HL-60 (cell line): ENCODE data around the gene CPB1.
"Not testable (repeated sequence)": the region's sequence is repeated elsewhere in the genome, so short reads cannot be mapped to it uniquely, and the experiment has no call there.

Experiments
- DNase-seq, 2 experiments: peaks; one replicate each; pipeline ENCODE4 v3.0.0-alpha.2; 2010 to 2020; ENCODE audit warnings: low read depth in 1 of 2, low spot score in 1 of 2
- H3K27ac ChIP-seq: fragments of 250-450 bp; sonication (Bioruptor Pico); replicated peaks from 2 replicates; pipeline ENCODE4 v1.5.1; 2020; ENCODE audit warnings: mild to moderate bottlenecking, moderate library complexity
- H3K27me3 ChIP-seq: fragments of 250-450 bp; sonication (Bioruptor Pico); 2 replicates; pipeline ENCODE4 v1.5.1; 2021; ENCODE audit warnings: mild to moderate bottlenecking, moderate library complexity; ENCODE audit not compliant: insufficient read depth, poor library complexity, severe bottlenecking
- H3K4me3 ChIP-seq: replicated peaks from 2 replicates; pipeline ENCODE4 v1.5.1; 2011; ENCODE audit warnings: mild to moderate bottlenecking, control low read depth, low read length; ENCODE audit not compliant: insufficient read depth
- CTCF ChIP-seq: IDR thresholded peaks from one replicate; pipeline ENCODE4 v1.5.1; 2011; ENCODE audit warnings: low read length, control low read depth, inconsistent platforms; ENCODE audit not compliant: insufficient read depth
- GABPA ChIP-seq: IDR thresholded peaks from 2 replicates; pipeline ENCODE4 v1.6.1; 2012; ENCODE audit warnings: low read depth
- POLR2AphosphoS5 ChIP-seq: IDR thresholded peaks from 2 replicates; pipeline ENCODE4 v1.6.1; 2012; ENCODE audit warnings: low read depth
- SPI1 ChIP-seq: IDR thresholded peaks from 2 replicates; pipeline ENCODE4 v1.6.1; 2012; ENCODE audit warnings: low read depth, mild to moderate bottlenecking, borderline replicate concordance
- long read RNA-seq: library from polyadenylated mRNA; unstranded; transcript quantifications from one replicate; pipeline ENCODE4 v2.0.0, GENCODE V29; 2020
- TF ChIP-seq, protein P1 (sequence below): IDR thresholded peaks from 2 replicates; pipeline ENCODE4 v1.6.1; 2012; ENCODE audit warnings: low read depth; ENCODE audit not compliant: insufficient replicate concordance

The CPB1 gene
- long read RNA-seq, result 0 reads

DNA sequence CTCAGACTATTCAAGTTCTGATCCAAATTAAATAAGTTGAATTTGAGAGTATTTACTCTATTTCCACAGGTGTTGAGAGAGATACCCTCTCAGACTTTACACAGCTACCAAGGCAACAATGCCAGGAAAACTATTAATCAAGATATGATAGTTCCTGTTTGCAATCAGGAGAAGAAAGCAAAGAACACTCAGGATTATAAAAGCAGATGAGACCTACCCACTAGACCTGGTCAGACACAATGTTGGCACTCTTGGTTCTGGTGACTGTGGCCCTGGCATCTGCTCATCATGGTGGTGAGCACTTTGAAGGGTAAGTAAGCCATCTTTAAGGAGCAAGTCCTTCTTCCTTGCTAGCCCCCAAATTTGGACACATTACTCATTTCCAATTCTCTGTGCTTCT, at the start of gene CPB1:
TSS of gene CPB1 (plus strand) at position 227 of the 400 bp plus-strand sequence. CDS start at position 240, 13 bp downstream.
- TF ChIP-seq GABPA (no peak), SPI1 (no peak), CTCF (no peak), POLR2AphosphoS5 (no peak)
- TF ChIP-seq, protein P1, sequence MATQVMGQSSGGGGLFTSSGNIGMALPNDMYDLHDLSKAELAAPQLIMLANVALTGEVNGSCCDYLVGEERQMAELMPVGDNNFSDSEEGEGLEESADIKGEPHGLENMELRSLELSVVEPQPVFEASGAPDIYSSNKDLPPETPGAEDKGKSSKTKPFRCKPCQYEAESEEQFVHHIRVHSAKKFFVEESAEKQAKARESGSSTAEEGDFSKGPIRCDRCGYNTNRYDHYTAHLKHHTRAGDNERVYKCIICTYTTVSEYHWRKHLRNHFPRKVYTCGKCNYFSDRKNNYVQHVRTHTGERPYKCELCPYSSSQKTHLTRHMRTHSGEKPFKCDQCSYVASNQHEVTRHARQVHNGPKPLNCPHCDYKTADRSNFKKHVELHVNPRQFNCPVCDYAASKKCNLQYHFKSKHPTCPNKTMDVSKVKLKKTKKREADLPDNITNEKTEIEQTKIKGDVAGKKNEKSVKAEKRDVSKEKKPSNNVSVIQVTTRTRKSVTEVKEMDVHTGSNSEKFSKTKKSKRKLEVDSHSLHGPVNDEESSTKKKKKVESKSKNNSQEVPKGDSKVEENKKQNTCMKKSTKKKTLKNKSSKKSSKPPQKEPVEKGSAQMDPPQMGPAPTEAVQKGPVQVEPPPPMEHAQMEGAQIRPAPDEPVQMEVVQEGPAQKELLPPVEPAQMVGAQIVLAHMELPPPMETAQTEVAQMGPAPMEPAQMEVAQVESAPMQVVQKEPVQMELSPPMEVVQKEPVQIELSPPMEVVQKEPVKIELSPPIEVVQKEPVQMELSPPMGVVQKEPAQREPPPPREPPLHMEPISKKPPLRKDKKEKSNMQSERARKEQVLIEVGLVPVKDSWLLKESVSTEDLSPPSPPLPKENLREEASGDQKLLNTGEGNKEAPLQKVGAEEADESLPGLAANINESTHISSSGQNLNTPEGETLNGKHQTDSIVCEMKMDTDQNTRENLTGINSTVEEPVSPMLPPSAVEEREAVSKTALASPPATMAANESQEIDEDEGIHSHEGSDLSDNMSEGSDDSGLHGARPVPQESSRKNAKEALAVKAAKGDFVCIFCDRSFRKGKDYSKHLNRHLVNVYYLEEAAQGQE, result no peak
- Histone ChIP-seq H3K4me3 (no peak within 1 kb of the TSS), H3K27me3 (no peaks in the 10 kb centered on the region), H3K27ac (no peak within 1 kb of the TSS)
- no peak for DNase-seq

- H3K4me3 ChIP-seq, result no peak overlapping the region
- H3K27ac ChIP-seq, result no peak overlapping the region
- no peak for TF ChIP-seq POLR2AphosphoS5
- no peak for TF ChIP-seq CTCF
- TF ChIP-seq, protein P1, result no peak
- no peak for TF ChIP-seq GABPA
- no peak for TF ChIP-seq SPI1
- no peak for DNase-seq
- no peaks in the 10 kb centered on the region for H3K27me3 ChIP-seq
Observed at GRCh38 chr3:148778926-148779325, 48.7 kb upstream of the CPB1 start.

GRCh38 chr3:148785026-148785425, 42.6 kb upstream of the CPB1 start:
- peak in 1 of 2 experiments; percentile 70 for DNase-seq

GRCh38 chr3:148786159-148786558, 41.5 kb upstream of the CPB1 start:
- H3K27me3 ChIP-seq, H3K27ac ChIP-seq, H3K4me3 ChIP-seq, DNase-seq: not testable (repeated sequence)

More at GRCh38 chr3:148785026-148785425, 42.6 kb upstream of the CPB1 start:
- H3K27ac ChIP-seq, result peak overlapping the region; percentile 47
- not testable (repeated sequence) for H3K4me3 ChIP-seq, H3K27me3 ChIP-seq

DNA sequence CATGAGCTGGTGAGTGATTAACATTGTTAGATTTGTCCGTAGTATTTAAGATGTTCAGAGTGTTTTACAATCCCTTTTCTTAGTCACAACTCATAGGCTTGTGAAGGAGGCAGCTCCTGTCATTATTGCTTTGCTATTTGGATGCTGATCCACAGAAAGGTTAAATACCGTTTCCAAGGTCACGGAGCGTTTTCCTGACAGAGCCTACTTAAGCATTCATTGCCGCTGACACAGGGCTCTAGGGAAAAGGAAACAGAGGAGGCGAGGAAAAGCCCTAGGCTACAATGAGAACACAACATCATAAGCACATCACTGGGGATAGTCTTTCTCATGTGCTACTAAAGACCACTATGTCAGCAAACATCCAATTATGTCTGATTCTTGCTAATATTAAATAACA, 38.5 kb upstream of the CPB1 start:
- Histone ChIP-seq H3K4me3 (no peak overlapping the region), H3K27ac (no peak overlapping the region), H3K27me3 (no peaks in the 10 kb centered on the region)
- DNase-seq, result no peak
- TF ChIP-seq GABPA (no peak), CTCF (no peak), SPI1 (no peak), POLR2AphosphoS5 (no peak)
- TF ChIP-seq, protein P1, result no peak
